K562 (cell line): ENCODE measurements around the gene L3MBTL3. TPM values are rescaled to one million over a fixed set of nuclear protein-coding genes. Genes with fewer than 3 reads are reported as not detected.
A peak's percentile ranks its signal among the peaks of the same experiment; 100 is the strongest.

Experiments
- ATAC-seq: fragments of 200-7000 bp; cut with Tn5 transposase; 3 replicates; pipeline ENCODE4 v1.9.1; 2020; ENCODE audit warnings: moderate library complexity
- BruUV-seq: library from RNA; stranded (reverse); fragments of 400-500 nt; replicated peaks from 2 replicates; lab custom pipeline; 2021; lab: Mats Ljungman, UMichigan
- CTCF ChIA-PET: fragments of 300-600 bp; formaldehyde crosslinking; extraction: SDS; loops from one replicate; lab custom pipeline; 2021; ENCODE audit warnings: low intra/inter-chr PET ratio; lab: Yijun Ruan, JAX
- POLR2A ChIA-PET: fragments of 300-600, 350-650 bp; sonication (Branson Sonifier 250); formaldehyde crosslinking; extraction: SDS; loops from one replicate; lab custom pipeline; 2021; ENCODE audit warnings: antibody characterized with exemption, inconsistent platforms; lab: Yijun Ruan, JAX
- DNase-seq, 4 experiments: peaks; one replicate each; pipeline versions ENCODE4 v3.0.0 to v3.0.0-alpha.2; 2011 to 2018; ENCODE audit warnings: low spot score in 3 of 4, mixed read lengths in 3 of 4; ENCODE audit errors: extremely low read depth in 1 of 4
- FAIRE-seq: peaks from 2 replicates; lab custom pipeline; 2011; peaks lifted over from hg19 to GRCh38; lab: Jason Lieb, UNC
- H2AFZ ChIP-seq: 2 replicates; pipeline ENCODE4 v1.6.0; 2011; ENCODE audit warnings: low read depth, low read length, control low read depth, inconsistent platforms
- H3K27ac ChIP-seq: fragments of 200-600 bp; 3 replicates; pipeline ENCODE4 v1.8.0; 2011; ENCODE audit warnings: low read depth, mild to moderate bottlenecking, control low read depth, inconsistent platforms, low read length, moderate library complexity, mixed read lengths; ENCODE audit errors: extremely low read depth
- H3K27me3 ChIP-seq, 2 experiments: fragments of 300-600 bp in 1 of 2; 2 replicates in 1 of 2; 3 replicates in 1 of 2; pipeline versions ENCODE4 v1.6.0 to v1.8.0; 2011; ENCODE audit warnings: inconsistent platforms in 2 of 2, low read length in 2 of 2, mild to moderate bottlenecking in 1 of 2, mixed read lengths in 1 of 2, moderate library complexity in 1 of 2; ENCODE audit not compliant: control insufficient read depth in 2 of 2, insufficient read depth in 2 of 2
- H3K36me3 ChIP-seq: fragments of 300-600 bp; 3 replicates; pipeline ENCODE4 v1.8.0; 2011; ENCODE audit warnings: mild to moderate bottlenecking, low read length, inconsistent platforms; ENCODE audit not compliant: control insufficient read depth, insufficient read depth
- H3K4me1 ChIP-seq, 2 experiments: fragments of 200-600 bp in 1 of 2; replicated peaks in 1 of 2; 2 replicates in 1 of 2; 3 replicates in 1 of 2; pipeline versions ENCODE4 v1.5.1 to v1.8.0; 2011; ENCODE audit warnings: inconsistent platforms in 2 of 2, low read length in 2 of 2, mild to moderate bottlenecking in 1 of 2, mixed read lengths in 1 of 2, moderate library complexity in 1 of 2; ENCODE audit not compliant: control insufficient read depth in 2 of 2, insufficient read depth in 2 of 2
- H3K4me2 ChIP-seq: 2 replicates; pipeline ENCODE4 v1.6.1; 2011; ENCODE audit warnings: low read length, control low read depth, inconsistent platforms, mixed read lengths; ENCODE audit not compliant: insufficient read depth
- H3K4me3 ChIP-seq: fragments of 200-600 bp; sonication (generic), shearing (Covaris generic); 2 replicates; pipeline ENCODE4 v1.5.1; 2016; ENCODE audit warnings: control low read depth, inconsistent platforms
- H3K79me2 ChIP-seq: fragments of 200-600 bp; 3 replicates; pipeline ENCODE4 v1.8.0; 2011; ENCODE audit warnings: low read length, inconsistent platforms; ENCODE audit not compliant: control insufficient read depth, insufficient read depth
- H3K9ac ChIP-seq, 2 experiments: 2 replicates each; pipeline versions ENCODE4 v1.6.0 to v1.6.1; 2011; ENCODE audit warnings: low read depth in 2 of 2, low read length in 2 of 2, control low read depth in 1 of 2, inconsistent platforms in 1 of 2, mild to moderate bottlenecking in 1 of 2, mixed read lengths in 1 of 2; ENCODE audit not compliant: insufficient read depth in 1 of 2
- H3K9me1 ChIP-seq: one replicate; pipeline ENCODE4 v1.6.0; 2011; ENCODE audit warnings: inconsistent platforms, mild to moderate bottlenecking, low read length, moderate library complexity; ENCODE audit not compliant: control insufficient read depth, insufficient read depth
- H3K9me3 ChIP-seq: replicated peaks from 2 replicates; pipeline ENCODE4 v1.5.1; 2011; ENCODE audit warnings: low read depth, low read length, inconsistent platforms; ENCODE audit not compliant: control insufficient read depth, insufficient read depth
- H4K20me1 ChIP-seq: replicated peaks from 2 replicates; pipeline ENCODE4 v1.6.1; 2011; ENCODE audit warnings: low read length, inconsistent platforms, mixed read lengths; ENCODE audit not compliant: control insufficient read depth, insufficient read depth
- BRD9 ChIP-seq: fragments of 450-650 bp; IDR thresholded peaks from 2 replicates; pipeline ENCODE4 v1.6.1; 2018; ENCODE audit warnings: low read depth; ENCODE audit not compliant: partially characterized antibody
- C11orf30 ChIP-seq: fragments of 450-650 bp; IDR thresholded peaks from 2 replicates; pipeline ENCODE4 v1.6.1; 2016; ENCODE audit warnings: low read depth, mild to moderate bottlenecking
- KAT2B ChIP-seq: IDR thresholded peaks from one replicate; pipeline ENCODE4 v1.6.1; 2012; ENCODE audit warnings: low read depth, mild to moderate bottlenecking, control low read depth, inconsistent platforms, low read length, moderate library complexity
- NELFE ChIP-seq: IDR thresholded peaks from 2 replicates; pipeline ENCODE4 v1.6.1; 2011; ENCODE audit warnings: mild to moderate bottlenecking; ENCODE audit not compliant: insufficient read depth, insufficient read length
- NFE2 ChIP-seq: IDR thresholded peaks from 2 replicates; pipeline ENCODE4 v1.6.1; 2014; ENCODE audit warnings: antibody characterized with exemption, low read depth
- NR1H2 ChIP-seq: sonication (generic); formaldehyde crosslinking; IDR thresholded peaks from 2 replicates; pipeline ENCODE4 v1.4.0; 2020; ENCODE audit warnings: mild to moderate bottlenecking, missing genetic modification reagents
- OTX1 ChIP-seq: fragments of 450-650 bp; formaldehyde crosslinking; IDR thresholded peaks from 2 replicates; pipeline ENCODE4 v1.4.0; 2022; ENCODE audit warnings: mild to moderate bottlenecking
- PTRF ChIP-seq: fragments of 450-650 bp; IDR thresholded peaks from 2 replicates; pipeline ENCODE4 v1.6.1; 2016; ENCODE audit warnings: mild to moderate bottlenecking, missing genetic modification characterization, missing compliant biosample characterization
- RBM34 ChIP-seq: fragments of 200-400 bp; formaldehyde crosslinking; IDR thresholded peaks from 2 replicates; pipeline ENCODE4 v1.6.1; 2018; ENCODE audit warnings: low read length, borderline replicate concordance; ENCODE audit not compliant: insufficient read depth
- TRIM24 ChIP-seq, 2 experiments: fragments of 450-650 bp; IDR thresholded peaks; 2 replicates each; pipeline ENCODE4 v1.6.1; 2016
- YBX1 ChIP-seq: fragments of 450-650 bp; IDR thresholded peaks from 2 replicates; pipeline ENCODE4 v1.7.1; 2016; ENCODE audit warnings: mild to moderate bottlenecking
- ZNF134 ChIP-seq: fragments of 250-450 bp; sonication (Bioruptor Pico); conservative IDR thresholded peaks from 2 replicates; pipeline ENCODE4 v1.4.0; 2020
- WGBS: fragments of 100-300 bp; shearing (Covaris generic); methylation state at CpG from one replicate; pipeline ENCODE4 v1.1.6; 2016; ENCODE audit warnings: low coverage, mixed read lengths; ENCODE audit not compliant: insufficient coverage; ENCODE audit errors: missing lambda C conversion rate; 5-methylcytosine and 5-hydroxymethylcytosine counted together
- in situ Hi-C: fragments of 300-500 bp; cut with MboI; formaldehyde crosslinking; loops from 4 replicates; pipeline ENCODE4 v1.15.0; 2018; ENCODE audit warnings: inconsistent platforms, mixed read lengths
- intact Hi-C: fragments of 100-400 bp; cut with micrococcal nuclease; formaldehyde crosslinking; loops from 2 replicates; pipeline ENCODE4 v1.14.2; 2022
- polyA plus RNA-seq, 8 experiments: library from polyadenylated mRNA; depleted of rRNA in 4 of 8; stranded (reverse) in 5 of 8; unstranded in 3 of 8; fragments of >200 nt; fragmentation: Nextera tagmentation in 2 of 8; fragmentation: Illumina TruSeq in 1 of 8; extraction: Ambion mirVana in 2 of 8; extraction: Trizol in 1 of 8; gene quantifications; 2 replicates each; pipeline versions ENCODE4 v1.2.1 to v1.2.3, GENCODE V29; 2011 to 2014; ENCODE audit warnings: inconsistent platforms in 1 of 8, missing spikeins in 1 of 8
- total RNA-seq, 7 experiments: library from RNA; depleted of rRNA in 6 of 7; stranded (reverse); fragments of >200 nt in 6 of 7; fragmentation: Illumina TruSeq in 2 of 7; extraction: Trizol in 2 of 7; gene quantifications; 2 replicates each; pipeline versions ENCODE4 v1.2.1 to v1.2.3, GENCODE V29; 2011 to 2021; ENCODE audit warnings: low replicate concordance in 1 of 7
- TF ChIP-seq, protein P1 (sequence below): fragments of 450-650 bp; formaldehyde crosslinking; IDR thresholded peaks from 2 replicates; pipeline ENCODE4 v1.4.0; 2020; ENCODE audit warnings: mild to moderate bottlenecking, mixed read lengths
- TF ChIP-seq, protein P2 (sequence below), 3 experiments: IDR thresholded peaks in 2 of 3; conservative IDR thresholded peaks in 1 of 3; 2 replicates each; pipeline ENCODE4 v1.5.1; 2011 to 2012; ENCODE audit warnings: low read length in 3 of 3, mild to moderate bottlenecking in 3 of 3, control low read depth in 2 of 3, improper control_type of control experiment in 1 of 3, inconsistent platforms in 1 of 3, low read depth in 1 of 3, mixed read lengths in 1 of 3, moderate library complexity in 1 of 3; ENCODE audit not compliant: insufficient read depth in 2 of 3
- TF ChIP-seq, protein P3 (sequence below): fragments of 450-650 bp; IDR thresholded peaks from 2 replicates; pipeline ENCODE4 v1.6.1; 2017; ENCODE audit warnings: antibody characterized with exemption
- TF ChIP-seq, protein P4 (sequence below): fragments of 450-650 bp; IDR thresholded peaks from 2 replicates; pipeline ENCODE4 v1.6.1; 2014; ENCODE audit warnings: low read depth, mild to moderate bottlenecking, moderate library complexity, borderline replicate concordance

L3MBTL3 gene
- total and polyA plus RNA-seq, 9 of the 15 experiments (the other 6 are each of a cell fraction or from before 2014, with no cell fraction given) = 0.83 to 6.9 (median 5.4) TPM

DNA sequence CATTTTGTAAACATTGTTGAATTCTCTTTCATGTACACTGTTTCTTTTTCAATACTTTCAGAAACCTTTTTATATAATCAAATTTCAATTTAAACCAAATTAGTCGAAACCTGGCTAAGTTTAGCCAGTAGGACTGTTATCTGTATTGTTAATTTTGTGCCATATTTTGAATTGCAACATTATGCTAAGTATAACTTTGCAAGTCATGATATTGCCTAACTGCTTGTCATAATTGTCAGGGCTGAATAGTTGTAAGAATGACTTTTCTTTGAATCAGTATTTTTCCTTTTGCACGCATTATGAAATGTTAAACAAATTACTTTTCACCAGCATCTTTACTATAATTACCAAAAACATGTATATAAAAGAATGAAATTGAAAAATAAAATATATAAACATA, 121.7 kb downstream of the L3MBTL3 start:
- Histone ChIP-seq H3K79me2 (no peaks in the 10 kb centered on the region), H3K9ac (no peak overlapping the region), H2AFZ (no peak overlapping the region), H3K36me3 (no peaks in the 10 kb centered on the region), H3K4me2 (no peak overlapping the region), H3K27me3 (no peaks in the 10 kb centered on the region; a peak in 1 of 5 replicates), H4K20me1 (no peaks in the 10 kb centered on the region), H3K4me3 (no peak overlapping the region), H3K4me1 (no peaks in the 10 kb centered on the region; a peak in 1 of 5 replicates), H3K9me3 (no peaks in the 10 kb centered on the region), H3K27ac (no peak overlapping the region), H3K9me1 (no peaks in the 10 kb centered on the region)
- ATAC-seq (no peak), FAIRE-seq (no peak), DNase-seq (no peak)
- WGBS = 55% methylated on average over 2 of the region's 2 CpGs
- CTCF ChIA-PET = no interaction called here
- POLR2A ChIA-PET = no interaction called here
- in situ Hi-C loops (no loop called here), intact Hi-C loops (no loop called here)
- BruUV-seq = no TSS peak
- TF ChIP-seq TRIM24 (IDR thresholded peaks at IDR 0.05) (peak in 1 of 2 experiments; percentile 57; a peak in 2 of 4 replicates), PTRF (tag) (no peak), RBM34 (no peak), NFE2 (peak; percentile 73), ZNF134 (no peak), NELFE (no peak), BRD9 (no peak), YBX1 (no peak), KAT2B (no peak), C11orf30 (peak; percentile 11; the same call in 1 of the 2 replicates), NR1H2 (CRISPR knock-in tag) (no peak), OTX1 (CRISPR knock-in tag) (no peak)
- TF ChIP-seq, protein P1, sequence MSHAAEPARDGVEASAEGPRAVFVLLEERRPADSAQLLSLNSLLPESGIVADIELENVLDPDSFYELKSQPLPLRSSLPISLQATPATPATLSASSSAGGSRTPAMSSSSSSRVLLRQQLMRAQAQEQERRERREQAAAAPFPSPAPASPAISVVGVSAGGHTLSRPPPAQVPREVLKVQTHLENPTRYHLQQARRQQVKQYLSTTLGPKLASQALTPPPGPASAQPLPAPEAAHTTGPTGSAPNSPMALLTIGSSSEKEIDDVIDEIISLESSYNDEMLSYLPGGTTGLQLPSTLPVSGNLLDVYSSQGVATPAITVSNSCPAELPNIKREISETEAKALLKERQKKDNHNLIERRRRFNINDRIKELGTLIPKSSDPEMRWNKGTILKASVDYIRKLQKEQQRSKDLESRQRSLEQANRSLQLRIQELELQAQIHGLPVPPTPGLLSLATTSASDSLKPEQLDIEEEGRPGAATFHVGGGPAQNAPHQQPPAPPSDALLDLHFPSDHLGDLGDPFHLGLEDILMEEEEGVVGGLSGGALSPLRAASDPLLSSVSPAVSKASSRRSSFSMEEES (CRISPR knock-in tag) = no peak
- TF ChIP-seq, protein P2, sequence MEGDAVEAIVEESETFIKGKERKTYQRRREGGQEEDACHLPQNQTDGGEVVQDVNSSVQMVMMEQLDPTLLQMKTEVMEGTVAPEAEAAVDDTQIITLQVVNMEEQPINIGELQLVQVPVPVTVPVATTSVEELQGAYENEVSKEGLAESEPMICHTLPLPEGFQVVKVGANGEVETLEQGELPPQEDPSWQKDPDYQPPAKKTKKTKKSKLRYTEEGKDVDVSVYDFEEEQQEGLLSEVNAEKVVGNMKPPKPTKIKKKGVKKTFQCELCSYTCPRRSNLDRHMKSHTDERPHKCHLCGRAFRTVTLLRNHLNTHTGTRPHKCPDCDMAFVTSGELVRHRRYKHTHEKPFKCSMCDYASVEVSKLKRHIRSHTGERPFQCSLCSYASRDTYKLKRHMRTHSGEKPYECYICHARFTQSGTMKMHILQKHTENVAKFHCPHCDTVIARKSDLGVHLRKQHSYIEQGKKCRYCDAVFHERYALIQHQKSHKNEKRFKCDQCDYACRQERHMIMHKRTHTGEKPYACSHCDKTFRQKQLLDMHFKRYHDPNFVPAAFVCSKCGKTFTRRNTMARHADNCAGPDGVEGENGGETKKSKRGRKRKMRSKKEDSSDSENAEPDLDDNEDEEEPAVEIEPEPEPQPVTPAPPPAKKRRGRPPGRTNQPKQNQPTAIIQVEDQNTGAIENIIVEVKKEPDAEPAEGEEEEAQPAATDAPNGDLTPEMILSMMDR (IDR thresholded peaks at IDR 0.05 in 2 of 3, conservative IDR thresholded peaks at IDR 0.05 in 1 of 3; ENCODE audit: insufficient read depth in 2 of 3, low read depth in 1 of 3, low read length in 3 of 3) = no peak
- TF ChIP-seq, protein P3, sequence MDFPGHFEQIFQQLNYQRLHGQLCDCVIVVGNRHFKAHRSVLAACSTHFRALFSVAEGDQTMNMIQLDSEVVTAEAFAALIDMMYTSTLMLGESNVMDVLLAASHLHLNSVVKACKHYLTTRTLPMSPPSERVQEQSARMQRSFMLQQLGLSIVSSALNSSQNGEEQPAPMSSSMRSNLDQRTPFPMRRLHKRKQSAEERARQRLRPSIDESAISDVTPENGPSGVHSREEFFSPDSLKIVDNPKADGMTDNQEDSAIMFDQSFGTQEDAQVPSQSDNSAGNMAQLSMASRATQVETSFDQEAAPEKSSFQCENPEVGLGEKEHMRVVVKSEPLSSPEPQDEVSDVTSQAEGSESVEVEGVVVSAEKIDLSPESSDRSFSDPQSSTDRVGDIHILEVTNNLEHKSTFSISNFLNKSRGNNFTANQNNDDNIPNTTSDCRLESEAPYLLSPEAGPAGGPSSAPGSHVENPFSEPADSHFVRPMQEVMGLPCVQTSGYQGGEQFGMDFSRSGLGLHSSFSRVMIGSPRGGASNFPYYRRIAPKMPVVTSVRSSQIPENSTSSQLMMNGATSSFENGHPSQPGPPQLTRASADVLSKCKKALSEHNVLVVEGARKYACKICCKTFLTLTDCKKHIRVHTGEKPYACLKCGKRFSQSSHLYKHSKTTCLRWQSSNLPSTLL = no peak
- TF ChIP-seq, protein P4, sequence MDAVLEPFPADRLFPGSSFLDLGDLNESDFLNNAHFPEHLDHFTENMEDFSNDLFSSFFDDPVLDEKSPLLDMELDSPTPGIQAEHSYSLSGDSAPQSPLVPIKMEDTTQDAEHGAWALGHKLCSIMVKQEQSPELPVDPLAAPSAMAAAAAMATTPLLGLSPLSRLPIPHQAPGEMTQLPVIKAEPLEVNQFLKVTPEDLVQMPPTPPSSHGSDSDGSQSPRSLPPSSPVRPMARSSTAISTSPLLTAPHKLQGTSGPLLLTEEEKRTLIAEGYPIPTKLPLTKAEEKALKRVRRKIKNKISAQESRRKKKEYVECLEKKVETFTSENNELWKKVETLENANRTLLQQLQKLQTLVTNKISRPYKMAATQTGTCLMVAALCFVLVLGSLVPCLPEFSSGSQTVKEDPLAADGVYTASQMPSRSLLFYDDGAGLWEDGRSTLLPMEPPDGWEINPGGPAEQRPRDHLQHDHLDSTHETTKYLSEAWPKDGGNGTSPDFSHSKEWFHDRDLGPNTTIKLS = no peak
